WTC11 (cell line): ENCODE results near the gene GAL. TPM values are rescaled to one million over a fixed set of nuclear protein-coding genes. Genes with fewer than 3 reads are reported as not detected.

ENCODE experiments used
- ATAC-seq: fragments of 200-7000 bp; cut with Tn5 transposase; 2 replicates; pipeline ENCODE4 v1.10.0; 2021; ENCODE audit warnings: mild to moderate bottlenecking, moderate library complexity
- CTCF ChIA-PET: fragments of 300-600 bp; sonication (Branson Sonifier 250); formaldehyde crosslinking; loops from one replicate; lab custom pipeline; 2021; ENCODE audit warnings: antibody characterized with exemption; lab: Charles Lee
- POLR2A ChIA-PET: fragments of 350-600 bp; sonication (Branson Sonifier 250); formaldehyde crosslinking; loops from one replicate; lab custom pipeline; 2021; ENCODE audit warnings: antibody characterized with exemption; lab: Charles Lee
- DNase-seq: peaks from one replicate; pipeline ENCODE4 v3.0.0; 2021; ENCODE audit warnings: low spot score
- H3K27ac Mint-ChIP-seq: 2 replicates; pipeline ENCODE4 v1.8.0; 2021; ENCODE audit warnings: mixed read lengths
- H3K27me3 Mint-ChIP-seq: 2 replicates; pipeline ENCODE4 v1.8.0; 2021; ENCODE audit warnings: low read depth, mild to moderate bottlenecking, moderate library complexity, mixed read lengths
- H3K36me3 Mint-ChIP-seq: 2 replicates; pipeline ENCODE4 v1.8.0; 2021; ENCODE audit warnings: mixed read lengths
- H3K4me1 Mint-ChIP-seq: 2 replicates; pipeline ENCODE4 v1.8.0; 2022; ENCODE audit warnings: mixed read lengths
- H3K4me3 Mint-ChIP-seq: 2 replicates; pipeline ENCODE4 v1.8.0; 2021; ENCODE audit warnings: mild to moderate bottlenecking, moderate library complexity, mixed read lengths
- H3K9me3 Mint-ChIP-seq: 2 replicates; pipeline ENCODE4 v1.8.0; 2021; ENCODE audit warnings: mixed read lengths
- CREM ChIP-seq: sonication (generic); formaldehyde crosslinking; IDR thresholded peaks from 2 replicates; pipeline ENCODE4 v1.8.1; 2022; ENCODE audit warnings: mild to moderate bottlenecking, missing genetic modification reagents, moderate library complexity
- ERG ChIP-seq: fragments of 250-450 bp; sonication (Bioruptor Pico); IDR thresholded peaks from 2 replicates; pipeline ENCODE4 v1.8.0; 2021; ENCODE audit warnings: mild to moderate bottlenecking
- FOXJ3 ChIP-seq: sonication (generic); formaldehyde crosslinking; IDR thresholded peaks from 2 replicates; pipeline ENCODE4 v1.9.0; 2021; ENCODE audit warnings: missing genetic modification reagents, mild to moderate bottlenecking, borderline replicate concordance
- JAZF1 ChIP-seq: fragments of 250-450 bp; sonication (Bioruptor Pico); IDR thresholded peaks from 2 replicates; pipeline ENCODE4 v1.9.0; 2021; ENCODE audit warnings: moderate library complexity, mild to moderate bottlenecking, inconsistent platforms
- KAT7 ChIP-seq: sonication (generic); formaldehyde crosslinking; IDR thresholded peaks from 2 replicates; pipeline ENCODE4 v1.8.1; 2023; ENCODE audit warnings: missing genetic modification reagents, mild to moderate bottlenecking, borderline replicate concordance
- NFE2L1 ChIP-seq: sonication (generic); formaldehyde crosslinking; IDR thresholded peaks from 2 replicates; pipeline ENCODE4 v1.8.1; 2023; ENCODE audit warnings: missing genetic modification reagents
- PREB ChIP-seq: sonication (generic); formaldehyde crosslinking; IDR thresholded peaks from 2 replicates; pipeline ENCODE4 v1.8.1; 2022; ENCODE audit warnings: mild to moderate bottlenecking, missing genetic modification reagents, moderate library complexity, borderline replicate concordance
- PRRX2 ChIP-seq: fragments of 250-450 bp; sonication (Bioruptor Pico); IDR thresholded peaks from 2 replicates; pipeline ENCODE4 v1.8.0; 2021; ENCODE audit warnings: mild to moderate bottlenecking
- STAT6 ChIP-seq: sonication (generic); formaldehyde crosslinking; conservative IDR thresholded peaks from 2 replicates; pipeline ENCODE4 v1.8.1; 2023; ENCODE audit warnings: mild to moderate bottlenecking, low read depth, missing genetic modification reagents, moderate library complexity
- TP53 ChIP-seq: sonication (generic); formaldehyde crosslinking; IDR thresholded peaks from 2 replicates; pipeline ENCODE4 v1.8.1; 2023; ENCODE audit warnings: mild to moderate bottlenecking, missing genetic modification reagents
- ZNF317 ChIP-seq: sonication (generic); formaldehyde crosslinking; IDR thresholded peaks from 2 replicates; pipeline ENCODE4 v1.8.1; 2023; ENCODE audit warnings: low read depth, mild to moderate bottlenecking, moderate library complexity, missing genetic modification reagents, borderline replicate concordance
- ZNF423 ChIP-seq: fragments of 250-450 bp; sonication (Bioruptor Pico); IDR thresholded peaks from 2 replicates; pipeline ENCODE4 v2.1.2; 2022; ENCODE audit warnings: mild to moderate bottlenecking, moderate library complexity
- ZNF425 ChIP-seq: fragments of 250-450 bp; sonication (Bioruptor Pico); conservative IDR thresholded peaks from 2 replicates; pipeline ENCODE4 v1.9.0; 2021; ENCODE audit warnings: mild to moderate bottlenecking
- ZNF512 ChIP-seq: sonication (generic); formaldehyde crosslinking; IDR thresholded peaks from 2 replicates; pipeline ENCODE4 v1.8.1; 2022; ENCODE audit warnings: missing genetic modification reagents, borderline replicate concordance
- total RNA-seq: library from RNA; stranded (reverse); gene quantifications from 3 replicates; pipeline ENCODE4 v1.2.3, GENCODE V29; 2021
- TF ChIP-seq, protein P1 (sequence below): sonication (generic); formaldehyde crosslinking; IDR thresholded peaks from 2 replicates; pipeline ENCODE4 v1.8.0; 2022; ENCODE audit warnings: mild to moderate bottlenecking, missing genetic modification reagents
- TF ChIP-seq, protein P2 (sequence below): fragments of 250-450 bp; sonication (Bioruptor Pico); IDR thresholded peaks from 2 replicates; pipeline ENCODE4 v1.9.0; 2021; ENCODE audit warnings: mild to moderate bottlenecking, borderline replicate concordance
- TF ChIP-seq, protein P3 (sequence below): fragments of 200-600 bp; IDR thresholded peaks from 2 replicates; pipeline ENCODE4 v1.8.0; 2022; ENCODE audit warnings: antibody characterized with exemption

GAL gene
- total RNA-seq, 1 experiment from 2014 or later = 102 TPM

- H3K27ac Mint-ChIP-seq = peak overlapping the region; percentile 45; the same call in 1 of the 2 replicates
- ChIA-PET POLR2A (no interaction called here), CTCF (no interaction called here)
- TF ChIP-seq TP53 (CRISPR knock-in tag) (no peak), ZNF512 (no peak), ZNF425 (no peak), NFE2L1 (CRISPR knock-in tag) (no peak), PREB (no peak), ZNF423 (CRISPR knock-in tag) (no peak), JAZF1 (CRISPR knock-in tag) (no peak), ERG (CRISPR knock-in tag) (no peak), PRRX2 (CRISPR knock-in tag) (no peak), FOXJ3 (CRISPR knock-in tag) (no peak), KAT7 (CRISPR knock-in tag) (no peak), ZNF317 (no peak), CREM (CRISPR knock-in tag) (no peak), STAT6 (CRISPR knock-in tag) (no peak)
- TF ChIP-seq, protein P1, sequence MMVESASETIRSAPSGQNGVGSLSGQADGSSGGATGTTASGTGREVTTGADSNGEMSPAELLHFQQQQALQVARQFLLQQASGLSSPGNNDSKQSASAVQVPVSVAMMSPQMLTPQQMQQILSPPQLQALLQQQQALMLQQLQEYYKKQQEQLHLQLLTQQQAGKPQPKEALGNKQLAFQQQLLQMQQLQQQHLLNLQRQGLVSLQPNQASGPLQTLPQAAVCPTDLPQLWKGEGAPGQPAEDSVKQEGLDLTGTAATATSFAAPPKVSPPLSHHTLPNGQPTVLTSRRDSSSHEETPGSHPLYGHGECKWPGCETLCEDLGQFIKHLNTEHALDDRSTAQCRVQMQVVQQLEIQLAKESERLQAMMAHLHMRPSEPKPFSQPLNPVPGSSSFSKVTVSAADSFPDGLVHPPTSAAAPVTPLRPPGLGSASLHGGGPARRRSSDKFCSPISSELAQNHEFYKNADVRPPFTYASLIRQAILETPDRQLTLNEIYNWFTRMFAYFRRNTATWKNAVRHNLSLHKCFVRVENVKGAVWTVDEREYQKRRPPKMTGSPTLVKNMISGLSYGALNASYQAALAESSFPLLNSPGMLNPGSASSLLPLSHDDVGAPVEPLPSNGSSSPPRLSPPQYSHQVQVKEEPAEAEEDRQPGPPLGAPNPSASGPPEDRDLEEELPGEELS = no peak
- TF ChIP-seq, protein P2, sequence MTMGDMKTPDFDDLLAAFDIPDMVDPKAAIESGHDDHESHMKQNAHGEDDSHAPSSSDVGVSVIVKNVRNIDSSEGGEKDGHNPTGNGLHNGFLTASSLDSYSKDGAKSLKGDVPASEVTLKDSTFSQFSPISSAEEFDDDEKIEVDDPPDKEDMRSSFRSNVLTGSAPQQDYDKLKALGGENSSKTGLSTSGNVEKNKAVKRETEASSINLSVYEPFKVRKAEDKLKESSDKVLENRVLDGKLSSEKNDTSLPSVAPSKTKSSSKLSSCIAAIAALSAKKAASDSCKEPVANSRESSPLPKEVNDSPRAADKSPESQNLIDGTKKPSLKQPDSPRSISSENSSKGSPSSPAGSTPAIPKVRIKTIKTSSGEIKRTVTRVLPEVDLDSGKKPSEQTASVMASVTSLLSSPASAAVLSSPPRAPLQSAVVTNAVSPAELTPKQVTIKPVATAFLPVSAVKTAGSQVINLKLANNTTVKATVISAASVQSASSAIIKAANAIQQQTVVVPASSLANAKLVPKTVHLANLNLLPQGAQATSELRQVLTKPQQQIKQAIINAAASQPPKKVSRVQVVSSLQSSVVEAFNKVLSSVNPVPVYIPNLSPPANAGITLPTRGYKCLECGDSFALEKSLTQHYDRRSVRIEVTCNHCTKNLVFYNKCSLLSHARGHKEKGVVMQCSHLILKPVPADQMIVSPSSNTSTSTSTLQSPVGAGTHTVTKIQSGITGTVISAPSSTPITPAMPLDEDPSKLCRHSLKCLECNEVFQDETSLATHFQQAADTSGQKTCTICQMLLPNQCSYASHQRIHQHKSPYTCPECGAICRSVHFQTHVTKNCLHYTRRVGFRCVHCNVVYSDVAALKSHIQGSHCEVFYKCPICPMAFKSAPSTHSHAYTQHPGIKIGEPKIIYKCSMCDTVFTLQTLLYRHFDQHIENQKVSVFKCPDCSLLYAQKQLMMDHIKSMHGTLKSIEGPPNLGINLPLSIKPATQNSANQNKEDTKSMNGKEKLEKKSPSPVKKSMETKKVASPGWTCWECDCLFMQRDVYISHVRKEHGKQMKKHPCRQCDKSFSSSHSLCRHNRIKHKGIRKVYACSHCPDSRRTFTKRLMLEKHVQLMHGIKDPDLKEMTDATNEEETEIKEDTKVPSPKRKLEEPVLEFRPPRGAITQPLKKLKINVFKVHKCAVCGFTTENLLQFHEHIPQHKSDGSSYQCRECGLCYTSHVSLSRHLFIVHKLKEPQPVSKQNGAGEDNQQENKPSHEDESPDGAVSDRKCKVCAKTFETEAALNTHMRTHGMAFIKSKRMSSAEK = no peak
- TF ChIP-seq, protein P3, sequence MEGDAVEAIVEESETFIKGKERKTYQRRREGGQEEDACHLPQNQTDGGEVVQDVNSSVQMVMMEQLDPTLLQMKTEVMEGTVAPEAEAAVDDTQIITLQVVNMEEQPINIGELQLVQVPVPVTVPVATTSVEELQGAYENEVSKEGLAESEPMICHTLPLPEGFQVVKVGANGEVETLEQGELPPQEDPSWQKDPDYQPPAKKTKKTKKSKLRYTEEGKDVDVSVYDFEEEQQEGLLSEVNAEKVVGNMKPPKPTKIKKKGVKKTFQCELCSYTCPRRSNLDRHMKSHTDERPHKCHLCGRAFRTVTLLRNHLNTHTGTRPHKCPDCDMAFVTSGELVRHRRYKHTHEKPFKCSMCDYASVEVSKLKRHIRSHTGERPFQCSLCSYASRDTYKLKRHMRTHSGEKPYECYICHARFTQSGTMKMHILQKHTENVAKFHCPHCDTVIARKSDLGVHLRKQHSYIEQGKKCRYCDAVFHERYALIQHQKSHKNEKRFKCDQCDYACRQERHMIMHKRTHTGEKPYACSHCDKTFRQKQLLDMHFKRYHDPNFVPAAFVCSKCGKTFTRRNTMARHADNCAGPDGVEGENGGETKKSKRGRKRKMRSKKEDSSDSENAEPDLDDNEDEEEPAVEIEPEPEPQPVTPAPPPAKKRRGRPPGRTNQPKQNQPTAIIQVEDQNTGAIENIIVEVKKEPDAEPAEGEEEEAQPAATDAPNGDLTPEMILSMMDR = no peak
- peaks cover 17% of the 10 kb centered on the region for H3K9me3 Mint-ChIP-seq
- DNase-seq (no peak), ATAC-seq (no peak)
- H3K4me1 Mint-ChIP-seq = peaks cover 53% of the 10 kb centered on the region
- H3K27me3 Mint-ChIP-seq = no peaks in the 10 kb centered on the region; the same call in 1 of the 2 replicates
- H3K36me3 Mint-ChIP-seq = peaks cover 26% of the 10 kb centered on the region
- no peak overlapping the region for H3K4me3 Mint-ChIP-seq
Measured at GRCh38 chr11:68692871-68693483, 8.6 kb downstream of the GAL start.
